Activated naive CD4-positive, alpha-beta T cell treated with anti-CD3 and anti-CD28 coated beads, Interleukin-2, amount 50 U/mL, for 16 hours (primary cell): ENCODE data around the gene EPRS1.
"Not testable (repeated sequence)": the region's sequence is repeated elsewhere in the genome, so short reads cannot be mapped to it uniquely, and the experiment has no call there.

Experiments used
- DNase-seq: peaks from one replicate; pipeline ENCODE4 v3.0.0-alpha.2; 2020

EPRS1 gene

DNA sequence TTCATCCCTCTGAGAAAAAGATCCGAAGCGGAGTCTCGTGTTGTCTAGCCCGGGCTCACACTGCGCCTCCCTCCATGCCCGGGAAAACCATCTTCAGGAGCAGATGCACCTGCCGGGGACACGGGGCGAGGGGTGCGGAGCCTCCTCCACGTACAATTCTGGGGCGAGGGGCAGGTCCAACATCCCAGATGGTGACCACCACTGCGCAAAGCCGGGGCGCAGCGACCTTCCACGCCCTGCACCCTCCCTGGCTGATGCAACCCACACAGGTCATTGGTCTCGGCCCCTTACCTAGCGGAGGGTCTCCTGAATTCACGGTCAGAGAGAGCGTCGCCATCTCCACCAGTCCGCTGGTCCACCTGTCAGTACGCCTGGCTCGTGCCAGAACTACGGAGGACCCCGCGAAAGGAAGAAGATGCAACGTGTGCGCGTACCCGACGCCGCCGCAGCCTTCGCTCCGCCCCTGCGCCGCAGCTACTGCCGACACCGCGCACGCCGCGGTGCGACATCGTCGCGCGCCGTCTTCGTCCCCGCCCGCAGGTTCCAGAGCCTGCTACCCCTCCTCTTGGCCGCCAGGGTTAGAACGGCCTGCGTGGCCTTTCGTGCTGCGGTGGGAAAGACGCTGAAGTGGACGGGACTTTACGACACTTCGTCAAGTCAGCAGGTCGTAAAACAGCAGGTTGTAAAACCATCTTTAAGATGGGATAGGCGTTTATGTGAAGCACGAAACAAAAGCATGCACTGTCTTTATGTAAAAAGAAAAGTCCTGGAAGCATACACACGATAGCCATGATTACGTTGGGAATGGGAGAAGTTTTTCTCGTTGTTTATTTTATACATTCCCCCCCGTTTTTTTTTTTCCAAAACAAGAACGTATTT lies at the start of gene EPRS1:
Gene EPRS1, minus strand, starts transcription at position 454 of the 879 bp plus-strand sequence. Its CDS starts 117 bp downstream, at position 337.
- peak; percentile 94 for DNase-seq

- DNase-seq: peak; percentile 96
Observed at GRCh38 chr1:220094016-220094911, 48.0 kb upstream of the EPRS1 start, which contains the start of gene IARS2. IARS2 (plus strand) TSS chr1:220094132; CDS start chr1:220094217, 85 bp downstream.

DNA sequence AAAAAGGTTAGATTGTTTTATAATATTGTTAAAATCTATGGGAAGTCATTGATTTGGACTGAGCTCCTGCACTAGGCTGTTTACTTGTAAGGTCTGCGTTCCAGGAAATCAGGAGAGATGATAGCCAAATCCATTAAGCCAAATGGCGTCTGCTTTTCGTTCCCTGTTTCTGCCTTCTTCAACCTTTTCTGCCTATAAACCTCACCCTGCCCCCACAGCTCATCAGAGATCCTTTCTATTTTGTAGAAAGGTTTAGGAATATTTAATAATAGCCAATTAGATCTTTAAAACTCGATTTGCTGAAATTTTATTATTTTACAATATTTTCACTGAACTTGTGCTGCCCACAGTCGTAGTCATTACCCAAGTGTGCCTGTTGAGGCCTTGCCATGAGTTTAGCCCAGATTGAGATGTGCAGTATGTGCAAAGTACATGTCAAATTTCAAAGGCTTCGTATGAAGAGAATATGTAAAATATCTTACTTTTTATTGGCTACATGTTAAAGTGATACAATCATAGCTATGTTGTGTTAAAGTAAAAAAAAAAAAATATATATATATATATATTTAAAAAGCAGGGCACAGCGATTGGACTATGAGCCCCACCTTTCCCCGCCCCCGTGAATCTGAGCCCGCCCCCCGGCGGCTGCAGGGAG lies 47.2 kb upstream of the EPRS1 start:
- no peak for DNase-seq

GRCh38 chr1:220092694-220093093 lies 46.4 kb upstream of the EPRS1 start:
- DNase-seq: no peak

- DNase-seq: peak; percentile 98
Observed at GRCh38 chr1:220089650-220090556, 43.6 kb upstream of the EPRS1 start, which contains the start of gene BPNT1. BPNT1 (minus strand) TSS chr1:220089788; CDS start chr1:220079846, 9,942 bp downstream.

DNA sequence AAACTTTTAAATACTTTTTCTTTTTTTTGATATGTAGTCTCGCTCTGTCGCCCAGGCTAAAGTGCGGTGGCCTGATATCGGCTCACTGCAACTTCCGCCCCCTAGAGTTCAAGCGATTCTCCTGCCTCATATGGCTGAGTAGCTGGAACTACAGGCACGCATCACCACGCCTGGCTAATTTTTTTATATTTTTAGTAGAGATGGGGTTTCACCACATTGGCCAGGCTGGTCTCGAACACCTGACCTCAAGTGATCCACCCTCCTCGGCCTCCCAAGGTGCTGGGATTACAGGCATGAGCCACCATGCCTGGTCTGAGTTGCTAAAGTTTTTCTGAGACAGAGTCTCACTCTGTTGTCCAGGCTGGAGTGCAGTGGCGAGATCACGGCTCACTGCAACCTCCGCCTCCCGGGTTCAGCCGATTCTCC lies 40.0 kb upstream of the EPRS1 start:
- DNase-seq: not testable (repeated sequence)

DNA sequence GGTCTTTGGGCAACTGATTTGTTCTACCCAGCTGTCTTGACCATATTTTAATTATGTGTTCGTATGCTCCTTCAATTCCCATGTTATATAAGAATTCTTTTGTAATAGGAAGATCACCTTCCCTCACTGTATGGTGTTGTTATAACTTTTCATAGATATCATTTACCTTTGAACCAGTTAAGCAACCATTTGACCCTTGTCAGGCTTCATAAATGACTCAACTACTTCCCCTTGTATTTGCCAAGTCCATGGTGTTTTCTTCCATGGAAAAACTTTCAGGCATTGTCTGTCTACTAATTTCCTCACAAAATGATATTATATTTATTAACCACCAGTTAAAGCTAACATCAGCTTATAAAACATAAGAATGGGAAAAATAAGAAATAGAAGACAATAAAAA lies 38.2 kb upstream of the EPRS1 start:
- DNase-seq: no peak

GRCh38 chr1:220077887-220078286 lies 31.6 kb upstream of the EPRS1 start:
- DNase-seq: no peak

DNA sequence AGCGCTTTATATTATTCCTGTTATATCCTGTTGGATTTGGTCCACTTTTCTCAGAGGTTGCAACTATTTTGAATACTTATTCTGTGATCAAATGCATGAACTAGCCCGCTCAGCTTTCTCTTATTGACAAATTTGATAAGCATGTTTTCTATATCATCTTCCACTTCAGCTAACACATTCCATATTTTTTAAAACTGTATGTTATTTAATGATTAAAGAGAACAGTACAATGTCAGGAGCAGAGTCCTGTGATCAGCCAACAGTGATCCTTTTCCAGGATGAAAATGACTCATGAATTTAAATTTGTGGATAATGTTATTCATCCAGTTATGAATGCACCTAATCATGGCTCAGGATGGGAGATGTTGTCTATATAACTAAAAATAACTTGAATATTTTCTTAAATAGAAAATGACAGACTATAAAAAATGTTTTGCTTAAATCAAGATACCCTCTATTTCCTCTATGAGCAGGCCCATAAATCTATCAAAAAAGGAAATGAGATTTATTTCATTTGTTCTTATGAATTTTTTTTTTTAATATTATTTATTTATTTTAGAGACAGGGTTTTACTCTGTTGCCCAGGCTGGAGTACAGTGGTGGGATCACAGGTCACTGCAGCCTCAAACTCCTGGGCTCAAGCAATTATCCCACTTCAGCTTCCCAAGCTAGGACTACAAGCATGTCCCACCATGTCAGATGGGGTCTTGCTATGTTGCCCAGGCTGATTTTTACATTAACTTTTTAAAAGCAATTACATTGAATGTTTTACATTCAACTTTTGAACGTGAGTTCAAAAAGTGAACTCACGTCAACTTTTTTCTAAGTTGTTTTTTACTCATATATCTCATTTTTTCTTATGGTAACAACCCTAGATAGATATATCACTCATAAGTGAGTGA lies 30.8 kb upstream of the EPRS1 start:
- DNase-seq: no peak

GRCh38 chr1:220067269-220068204 lies 21.2 kb upstream of the EPRS1 start:
- DNase-seq: no peak

DNA sequence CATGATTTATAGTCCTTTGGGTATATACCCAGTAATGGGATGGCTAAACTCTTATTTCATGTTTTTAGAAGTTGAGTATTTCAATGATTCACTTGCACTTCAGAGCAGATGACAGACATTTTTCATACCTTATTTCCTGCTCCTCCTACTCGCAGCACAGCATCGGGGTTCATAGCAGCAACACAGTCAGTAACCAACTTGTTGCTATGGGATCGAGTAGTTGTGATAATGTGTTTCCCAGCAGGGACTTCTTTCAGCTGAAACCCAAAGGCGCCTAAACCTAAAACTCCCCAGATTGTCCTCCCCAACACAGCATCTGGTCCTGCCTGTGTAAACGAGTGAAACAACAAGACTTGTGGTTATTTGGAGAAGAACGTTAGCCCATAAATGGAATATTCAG lies 16.3 kb upstream of the EPRS1 start:
- no peak for DNase-seq

- no peak for DNase-seq
Observed at GRCh38 chr1:220060876-220061275, 14.6 kb upstream of the EPRS1 start.

DNA sequence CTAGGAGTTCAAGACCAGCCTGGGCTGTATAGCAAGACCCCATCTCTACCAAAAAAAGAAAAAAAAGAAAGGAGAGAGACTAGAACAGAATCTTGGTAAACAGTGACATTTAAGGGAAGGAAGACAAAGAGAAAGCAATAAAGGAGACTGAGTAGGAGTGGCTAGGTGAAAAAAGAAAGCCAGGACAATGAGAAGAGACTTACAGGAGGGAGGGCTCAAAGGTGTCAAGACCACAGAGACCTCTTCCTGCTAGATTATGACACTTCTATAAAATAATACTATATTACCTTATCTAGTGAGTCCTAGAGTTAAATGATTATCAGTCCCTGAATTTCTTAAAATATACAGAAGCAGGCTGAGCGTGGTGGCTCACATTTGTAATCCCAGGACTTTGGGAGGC lies 10.1 kb upstream of the EPRS1 start:
- DNase-seq: no peak

DNA sequence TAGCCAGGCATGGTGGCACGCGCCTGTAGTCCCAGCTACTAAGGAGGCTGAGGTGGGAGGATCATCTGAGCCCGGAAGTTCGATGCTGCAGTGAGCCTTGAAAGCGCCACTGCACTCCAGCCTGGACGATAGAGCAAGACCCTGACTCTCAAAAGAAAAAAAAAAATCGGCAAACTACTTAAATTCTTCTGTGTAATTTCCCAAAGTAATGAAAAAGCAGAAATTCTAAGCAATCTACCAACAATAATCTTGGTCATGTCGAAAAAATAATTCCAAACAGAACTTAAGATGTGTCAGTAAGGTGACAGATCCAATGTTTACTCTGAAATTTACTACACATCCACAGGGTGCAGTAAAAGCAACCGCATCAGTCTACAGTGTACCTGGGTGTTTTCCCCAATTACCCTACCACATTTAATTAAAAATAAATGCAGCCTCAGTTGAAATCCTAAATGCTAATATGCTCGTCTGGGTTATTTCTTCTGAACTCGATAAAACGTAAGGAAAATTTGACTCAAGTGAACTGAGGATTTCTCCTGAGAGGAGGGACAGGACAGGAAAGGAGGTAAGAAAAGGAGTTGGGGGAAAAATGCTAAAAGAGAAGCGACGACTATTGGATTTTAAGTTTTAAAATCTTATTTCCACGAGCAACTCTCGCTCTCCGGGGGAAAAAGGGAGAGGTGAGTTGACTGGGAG lies 801 bp downstream of the EPRS1 start:
- DNase-seq: no peak

DNA sequence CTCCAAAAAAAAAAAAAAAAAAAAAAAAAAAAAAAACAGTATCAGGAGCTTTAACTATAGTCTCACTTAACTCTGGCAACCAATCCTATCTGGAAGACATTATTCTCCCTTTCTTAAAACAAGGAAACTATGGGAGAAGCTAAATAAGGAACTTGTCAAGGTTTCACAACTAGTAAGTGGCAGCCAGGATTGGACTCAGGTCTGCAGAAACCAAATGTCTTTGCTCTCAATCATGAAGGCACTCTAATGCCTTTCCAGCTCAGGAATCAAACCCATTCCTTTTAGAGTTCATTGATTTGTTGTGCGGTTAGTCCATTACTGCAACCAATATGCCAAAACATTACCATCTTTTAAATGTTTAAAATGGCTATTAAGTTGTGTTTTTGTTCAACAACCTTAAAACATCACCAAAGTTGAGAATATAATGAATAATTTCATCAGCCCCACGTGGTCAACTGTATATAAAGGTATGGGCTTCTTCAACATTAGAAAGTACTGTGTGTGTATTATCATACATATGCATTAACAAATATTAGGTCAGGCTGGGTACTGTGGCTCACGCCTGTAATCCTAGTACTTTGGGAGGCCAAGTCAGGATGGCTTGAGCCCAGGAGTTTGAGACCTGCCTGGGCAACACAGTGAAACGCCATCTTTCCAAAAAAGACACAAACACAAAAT lies 1.5 kb downstream of the EPRS1 start:
- DNase-seq: no peak

- DNase-seq: no peak
Observed at GRCh38 chr1:220043646-220044045, 2.7 kb downstream of the EPRS1 start.

- no peak for DNase-seq
Observed at GRCh38 chr1:220040028-220040596, 6.2 kb downstream of the EPRS1 start.

DNA sequence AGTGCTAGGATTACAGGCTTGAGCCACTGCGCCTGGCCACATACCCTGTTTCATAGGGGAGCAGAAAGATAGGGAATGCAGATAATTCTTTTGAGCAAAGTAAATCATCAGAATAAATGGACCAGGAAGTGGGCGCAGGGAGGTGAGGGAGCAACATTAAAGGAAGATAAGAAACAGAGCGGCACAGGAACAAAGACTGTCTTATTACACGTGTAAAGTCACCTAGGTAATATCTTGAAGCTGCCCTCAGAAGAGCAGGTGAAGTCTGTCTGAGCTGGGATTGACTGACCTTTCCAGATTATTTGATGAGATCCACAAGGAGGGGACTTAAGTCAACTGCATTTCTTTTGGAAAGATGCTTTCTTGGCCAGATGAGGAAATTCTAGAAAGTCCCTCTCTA lies 7.7 kb downstream of the EPRS1 start:
- no peak for DNase-seq
